GM06990 (cell line): Measurements from ENCODE around the gene ELMO1.

Source experiments
- DNase-seq: peaks from one replicate; pipeline ENCODE4 v3.0.0-alpha.2; 2011; ENCODE audit not compliant: insufficient read length; ENCODE audit errors: extremely low read depth
- H3K27me3 ChIP-seq: replicated peaks from 2 replicates; pipeline ENCODE4 v1.6.0; 2011; ENCODE audit warnings: low read length; ENCODE audit not compliant: control insufficient read depth, insufficient read depth
- H3K36me3 ChIP-seq: 2 replicates; pipeline ENCODE4 v1.5.1; 2011; ENCODE audit warnings: low read length; ENCODE audit not compliant: control insufficient read depth, insufficient read depth
- H3K4me3 ChIP-seq: replicated peaks from 2 replicates; pipeline ENCODE4 v1.5.1; 2011; ENCODE audit warnings: low read depth, mild to moderate bottlenecking, control low read depth, low read length
- TF ChIP-seq, protein P1 (sequence below): IDR thresholded peaks from 2 replicates; pipeline ENCODE4 v1.5.1; 2011; ENCODE audit warnings: low read length, control low read depth, mild to moderate bottlenecking, inconsistent platforms; ENCODE audit not compliant: insufficient read depth, poor library complexity, severe bottlenecking

ELMO1 gene

DNA sequence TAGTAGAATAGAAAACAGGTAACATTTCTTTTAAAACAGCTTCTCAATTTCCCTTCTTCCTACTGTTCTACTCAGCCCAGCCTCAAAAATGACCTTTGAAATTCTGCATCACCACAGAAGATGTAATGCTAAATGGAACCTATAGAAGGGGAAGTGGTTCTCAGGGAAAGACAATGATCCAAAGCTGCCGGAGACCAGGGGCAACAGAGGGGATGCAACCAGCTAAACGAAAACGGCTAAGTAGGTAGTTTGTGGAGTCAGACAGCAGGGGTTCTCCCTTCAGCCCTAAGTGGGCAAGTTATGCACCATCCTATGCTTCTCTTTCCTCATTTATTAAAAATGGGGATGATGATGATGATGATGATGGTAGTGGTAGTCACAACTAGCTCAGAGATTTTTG lies 214.3 kb downstream of the ELMO1 start:
- TF ChIP-seq, protein P1, sequence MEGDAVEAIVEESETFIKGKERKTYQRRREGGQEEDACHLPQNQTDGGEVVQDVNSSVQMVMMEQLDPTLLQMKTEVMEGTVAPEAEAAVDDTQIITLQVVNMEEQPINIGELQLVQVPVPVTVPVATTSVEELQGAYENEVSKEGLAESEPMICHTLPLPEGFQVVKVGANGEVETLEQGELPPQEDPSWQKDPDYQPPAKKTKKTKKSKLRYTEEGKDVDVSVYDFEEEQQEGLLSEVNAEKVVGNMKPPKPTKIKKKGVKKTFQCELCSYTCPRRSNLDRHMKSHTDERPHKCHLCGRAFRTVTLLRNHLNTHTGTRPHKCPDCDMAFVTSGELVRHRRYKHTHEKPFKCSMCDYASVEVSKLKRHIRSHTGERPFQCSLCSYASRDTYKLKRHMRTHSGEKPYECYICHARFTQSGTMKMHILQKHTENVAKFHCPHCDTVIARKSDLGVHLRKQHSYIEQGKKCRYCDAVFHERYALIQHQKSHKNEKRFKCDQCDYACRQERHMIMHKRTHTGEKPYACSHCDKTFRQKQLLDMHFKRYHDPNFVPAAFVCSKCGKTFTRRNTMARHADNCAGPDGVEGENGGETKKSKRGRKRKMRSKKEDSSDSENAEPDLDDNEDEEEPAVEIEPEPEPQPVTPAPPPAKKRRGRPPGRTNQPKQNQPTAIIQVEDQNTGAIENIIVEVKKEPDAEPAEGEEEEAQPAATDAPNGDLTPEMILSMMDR, result no peak
- H3K4me3 ChIP-seq, result no peak overlapping the region
- no peaks in the 10 kb centered on the region for H3K27me3 ChIP-seq
- peaks cover 2% of the 10 kb centered on the region for H3K36me3 ChIP-seq
- DNase-seq, result no peak

DNA sequence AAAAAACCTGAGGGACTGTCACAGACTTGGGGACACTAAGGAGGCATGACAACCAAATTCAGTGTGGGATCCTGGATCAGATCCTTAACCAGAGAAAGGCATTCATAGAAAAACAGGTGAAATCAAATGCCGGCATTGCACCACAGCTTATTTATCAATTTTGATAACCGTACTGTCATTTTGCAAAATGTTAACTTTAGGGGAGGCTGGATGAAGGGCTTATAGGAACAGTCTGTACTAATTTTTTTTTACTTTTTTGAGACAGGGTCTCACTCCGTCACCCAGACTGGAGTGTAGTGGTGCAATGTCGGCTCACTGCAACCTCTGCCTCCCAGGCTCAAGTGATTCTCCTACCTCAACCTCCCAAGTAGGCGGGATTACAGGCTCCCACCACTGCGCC lies 217.1 kb downstream of the ELMO1 start:
- Histone ChIP-seq H3K36me3 (peaks cover 2% of the 10 kb centered on the region), H3K4me3 (no peak overlapping the region), H3K27me3 (no peaks in the 10 kb centered on the region)
- no peak for DNase-seq
- TF ChIP-seq, protein P1, result no peak

DNA sequence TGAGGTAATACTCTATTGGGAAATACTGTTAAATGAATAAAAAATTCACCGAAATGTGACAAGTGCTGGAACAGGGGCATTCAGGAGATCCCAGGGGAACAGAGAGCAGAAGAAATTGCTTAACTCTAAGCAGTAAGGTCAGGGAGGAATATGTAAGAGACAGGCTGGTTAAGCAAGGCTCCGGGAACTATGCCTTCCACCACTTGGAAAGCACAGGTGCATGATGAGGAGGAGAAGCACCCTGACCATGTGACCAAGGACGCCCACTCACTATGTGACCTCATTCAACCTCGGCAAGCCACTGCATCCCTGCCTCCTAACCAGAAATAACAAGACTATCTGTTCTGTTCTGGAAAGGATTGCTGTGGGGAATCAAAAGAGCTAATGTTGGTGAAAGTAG lies 218.4 kb downstream of the ELMO1 start:
- H3K27me3 ChIP-seq, result no peaks in the 10 kb centered on the region
- H3K36me3 ChIP-seq, result peaks cover 2% of the 10 kb centered on the region
- no peak for DNase-seq
- TF ChIP-seq, protein P1, result no peak
- no peak overlapping the region for H3K4me3 ChIP-seq

DNA sequence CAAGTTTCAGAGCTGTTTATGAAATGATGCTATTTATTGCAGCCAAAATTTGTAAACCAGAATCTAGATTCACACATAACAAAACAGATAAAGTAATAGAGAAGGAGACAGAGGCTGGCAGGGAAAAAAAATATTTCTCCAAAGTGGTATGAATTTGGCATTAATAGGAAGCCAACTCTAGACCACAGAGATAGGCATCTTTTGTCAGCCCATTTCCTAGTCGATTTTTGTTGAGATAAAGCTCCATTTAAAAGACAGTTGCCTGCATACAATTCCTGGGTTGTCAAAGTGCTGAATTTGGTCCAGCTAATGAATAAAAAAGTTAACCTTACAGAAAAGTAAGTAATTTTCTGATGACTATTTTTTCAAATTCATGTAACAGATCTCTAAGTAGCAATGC lies 219.3 kb downstream of the ELMO1 start:
- no peak for DNase-seq
- TF ChIP-seq, protein P1, result no peak
- Histone ChIP-seq H3K4me3 (no peak overlapping the region), H3K27me3 (no peaks in the 10 kb centered on the region), H3K36me3 (peaks cover 2% of the 10 kb centered on the region)

DNA sequence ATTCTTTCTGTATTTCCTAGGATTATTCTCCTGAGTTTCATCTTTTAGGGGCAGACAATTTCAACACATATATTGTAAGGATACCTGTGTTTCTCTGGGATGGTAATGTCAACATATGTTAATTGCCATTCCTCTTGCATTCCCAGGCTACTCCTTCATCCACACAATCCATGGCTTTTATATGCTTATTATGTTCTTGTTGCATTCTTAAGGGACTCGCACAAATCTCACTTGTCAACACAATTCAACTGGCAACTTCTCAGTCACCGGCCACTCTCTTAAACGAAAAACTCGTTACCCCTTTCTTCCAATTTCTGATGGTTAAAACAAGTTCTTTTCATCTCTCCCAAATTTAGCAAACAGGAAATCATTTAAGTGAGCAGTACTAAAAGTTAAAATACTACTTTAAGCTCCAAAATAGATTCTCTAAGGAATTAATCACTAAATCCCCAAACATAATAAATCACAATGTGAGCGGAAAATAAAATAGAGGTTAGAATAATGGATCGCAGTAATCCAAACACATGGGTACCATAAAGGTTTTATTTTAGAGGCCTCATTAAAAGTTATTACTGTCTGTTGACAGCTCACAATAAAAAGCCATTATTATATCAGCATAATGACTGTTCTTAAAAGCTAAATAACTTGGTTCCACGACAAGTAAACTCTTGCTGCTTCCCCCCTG lies 223.2 kb downstream of the ELMO1 start:
- H3K27me3 ChIP-seq, result no peaks in the 10 kb centered on the region
- TF ChIP-seq, protein P1, result no peak
- peaks cover 9% of the 10 kb centered on the region for H3K36me3 ChIP-seq
- H3K4me3 ChIP-seq, result no peak overlapping the region
- no peak for DNase-seq

DNA sequence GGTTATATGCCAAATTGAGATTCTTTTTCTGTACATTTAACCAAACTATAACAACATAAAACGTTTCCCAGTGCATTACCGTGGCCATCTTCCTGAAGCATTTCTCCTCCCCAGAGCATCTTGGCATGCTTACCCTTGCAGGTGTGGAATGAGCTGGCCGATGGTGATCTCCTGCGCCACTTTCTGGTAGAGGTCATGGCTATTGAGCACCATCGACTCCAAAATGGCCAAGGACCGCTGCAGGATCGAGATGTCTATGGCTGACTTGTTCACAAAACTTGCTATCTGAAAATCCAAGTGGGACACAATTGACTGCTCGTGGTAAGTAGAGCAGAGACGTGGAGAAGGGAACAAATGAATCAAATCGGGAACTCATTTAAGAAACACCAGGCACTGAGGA lies 223.9 kb downstream of the ELMO1 start:
- H3K27me3 ChIP-seq, result no peaks in the 10 kb centered on the region
- H3K4me3 ChIP-seq, result no peak overlapping the region
- peaks cover 9% of the 10 kb centered on the region for H3K36me3 ChIP-seq
- TF ChIP-seq, protein P1, result no peak
- no peak for DNase-seq
